ENCODE results near the gene MPHOSPH10.
"Not testable (repeated sequence)": the region's sequence is repeated elsewhere in the genome, so short reads cannot be mapped to it uniquely, and the experiment has no call there.

MPHOSPH10 gene

DNA sequence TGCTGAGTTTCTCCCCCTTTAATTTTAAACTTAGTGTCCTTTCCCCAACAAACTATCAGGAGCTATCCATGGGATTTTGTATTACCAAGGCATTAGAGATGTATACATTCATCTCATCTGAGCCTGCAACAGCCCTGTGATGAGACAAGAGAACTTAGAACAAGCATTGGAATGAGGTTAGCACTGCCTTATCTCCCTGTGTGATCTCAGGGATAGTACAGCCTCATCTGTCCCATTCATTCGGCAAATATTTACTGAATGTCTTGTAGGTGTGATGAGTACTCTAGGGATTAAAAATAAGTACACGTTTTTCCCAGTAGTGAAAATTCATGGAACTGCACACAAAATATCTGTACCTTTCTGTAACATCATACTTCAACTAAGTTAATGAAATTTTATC lies 50.9 kb downstream of the MPHOSPH10 start:
- DNase-seq, result no peak

DNA sequence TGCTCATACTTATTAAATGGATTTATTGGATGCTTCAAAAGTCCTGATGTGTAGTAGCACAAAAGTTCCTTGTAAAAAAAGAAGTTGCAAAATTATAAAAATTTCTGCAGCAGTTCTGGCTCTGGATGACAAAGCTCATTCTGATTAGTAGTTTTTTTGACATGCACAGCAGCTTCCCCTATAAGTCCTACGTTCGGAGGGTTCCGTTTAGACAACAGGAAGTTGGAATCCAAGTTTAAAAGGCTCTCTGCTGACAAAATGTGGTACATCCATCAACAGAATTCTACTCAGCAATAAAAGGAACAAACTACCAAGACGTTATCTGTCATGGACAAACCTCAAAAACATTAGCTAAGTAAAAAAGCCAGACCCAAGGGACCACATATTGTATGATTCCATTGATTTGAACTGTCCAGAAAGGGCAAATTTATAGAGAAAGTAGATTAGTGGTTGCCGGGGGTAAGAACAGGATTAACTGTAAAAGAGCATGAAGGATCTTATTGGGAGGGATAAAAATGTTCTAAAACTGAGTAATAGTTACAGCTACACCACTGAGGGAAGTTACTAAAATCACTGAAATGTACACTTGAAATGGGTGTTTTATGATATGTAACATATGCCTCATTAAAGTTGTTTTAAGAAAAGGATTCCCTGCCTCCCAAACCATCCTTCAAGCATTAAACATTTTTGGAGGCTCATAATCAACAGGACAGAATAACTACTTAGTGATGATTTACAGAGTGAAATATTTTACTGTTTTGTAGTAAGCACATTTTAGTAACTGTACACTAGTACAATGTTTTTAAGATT lies 53.1 kb downstream of the MPHOSPH10 start:
- DNase-seq, result not testable (repeated sequence)

DNA sequence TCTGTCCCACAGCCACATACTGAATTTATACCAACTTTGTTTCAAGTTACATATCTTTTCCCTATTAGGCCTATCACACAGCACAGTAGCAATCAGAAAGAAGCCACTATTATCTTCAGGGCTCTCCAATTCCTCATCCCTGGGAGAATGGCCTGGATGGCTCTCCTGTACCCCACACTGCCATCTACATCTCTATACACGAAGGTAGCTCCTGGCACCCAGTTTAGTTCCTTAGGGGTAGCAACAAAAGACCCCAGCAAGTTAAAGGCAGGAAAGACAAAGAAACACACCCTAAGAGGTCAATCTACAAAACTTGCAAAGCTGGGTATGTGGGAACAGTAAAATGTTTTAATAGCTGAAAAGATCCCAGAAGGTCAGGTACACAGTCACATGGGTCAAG lies 56.5 kb downstream of the MPHOSPH10 start:
- DNase-seq, result no peak

DNA sequence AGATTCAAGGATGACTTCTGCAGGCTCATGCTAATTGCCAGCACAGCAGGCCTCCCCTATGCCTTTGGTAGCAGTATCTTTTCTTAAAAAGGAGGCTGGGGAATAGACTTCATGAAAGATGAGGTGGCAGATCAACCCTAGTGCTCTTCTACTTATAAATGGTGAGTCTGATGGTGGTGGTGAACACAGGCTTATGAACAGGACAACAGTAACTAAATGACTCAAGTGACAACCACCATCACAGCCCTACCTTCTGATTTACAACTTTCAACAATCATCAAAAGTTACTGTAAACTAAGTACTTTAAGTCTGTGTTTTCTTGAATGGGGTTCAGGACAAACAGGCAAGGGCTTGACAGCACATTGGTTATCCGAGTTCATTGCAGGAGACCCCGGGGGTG lies 57.2 kb downstream of the MPHOSPH10 start:
- DNase-seq, result no peak

DNA sequence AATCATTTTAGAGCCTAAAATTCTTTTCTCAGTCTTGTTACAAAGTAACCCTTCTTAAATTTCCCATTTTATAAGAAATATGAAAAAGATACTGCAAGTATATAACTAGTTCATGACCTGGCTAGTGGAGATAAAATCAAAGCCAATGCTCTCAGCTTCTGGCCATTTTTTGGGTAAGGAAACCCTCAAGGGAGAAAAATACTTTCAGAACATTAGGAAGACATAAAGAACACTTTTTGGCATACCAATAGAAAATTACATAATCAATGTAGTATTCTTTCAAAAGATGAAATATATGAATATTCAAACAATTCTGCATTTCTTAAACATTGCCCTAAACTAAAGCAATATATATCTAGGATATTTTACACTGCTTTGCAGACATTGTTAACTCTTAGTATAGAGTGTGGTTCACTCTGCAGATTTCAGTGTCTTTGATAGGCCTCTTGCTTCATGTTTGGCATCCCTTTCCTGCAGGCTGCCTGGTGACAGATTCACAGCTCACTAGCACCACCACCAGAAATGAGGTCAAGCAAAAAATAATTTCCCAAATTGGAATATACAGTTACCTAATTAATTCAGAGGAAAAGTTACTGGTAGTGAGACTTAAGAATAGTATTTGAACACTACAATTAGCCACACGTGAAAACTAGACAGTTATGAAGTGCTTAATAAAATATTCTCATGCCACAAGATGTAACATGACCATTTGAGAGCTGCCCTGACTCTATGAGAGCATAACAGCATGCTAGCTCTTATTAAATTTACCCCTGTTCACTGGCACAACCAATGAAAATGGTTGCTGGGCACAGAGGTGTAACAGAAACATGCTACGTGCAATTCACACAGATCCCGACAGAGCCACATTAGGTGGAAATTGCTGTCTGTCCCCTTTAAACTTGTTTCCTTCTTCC lies 60.5 kb downstream of the MPHOSPH10 start:
- DNase-seq, result no peak

DNA sequence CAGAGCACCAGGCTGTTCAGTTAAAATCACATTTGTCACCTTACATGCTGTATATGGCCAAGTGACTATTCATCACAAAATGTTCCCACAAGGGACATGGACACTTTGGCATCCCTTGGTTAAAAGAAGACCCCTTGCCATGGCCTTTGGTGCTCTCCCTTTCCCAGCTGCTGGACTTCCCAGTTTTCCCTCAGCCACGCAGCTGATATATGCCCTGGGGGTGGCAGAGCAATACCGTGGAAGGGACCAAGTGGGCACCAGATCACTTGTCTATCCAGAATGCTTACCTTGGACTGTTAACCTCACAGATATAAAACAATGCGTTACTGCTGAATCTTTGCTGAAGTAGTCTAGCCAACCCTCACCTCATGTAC lies 61.1 kb downstream of the MPHOSPH10 start:
- DNase-seq, result no peak

All from NCI-H2171 (cell line).